ENCODE measurements around the gene SHCBP1L. TPM values are rescaled to one million over a fixed set of nuclear protein-coding genes. Genes with fewer than 3 reads are reported as not detected.

SHCBP1L gene
- total RNA-seq, 4 donors from 2014 or later = 1.0 TPM; not detected in 3

DNA sequence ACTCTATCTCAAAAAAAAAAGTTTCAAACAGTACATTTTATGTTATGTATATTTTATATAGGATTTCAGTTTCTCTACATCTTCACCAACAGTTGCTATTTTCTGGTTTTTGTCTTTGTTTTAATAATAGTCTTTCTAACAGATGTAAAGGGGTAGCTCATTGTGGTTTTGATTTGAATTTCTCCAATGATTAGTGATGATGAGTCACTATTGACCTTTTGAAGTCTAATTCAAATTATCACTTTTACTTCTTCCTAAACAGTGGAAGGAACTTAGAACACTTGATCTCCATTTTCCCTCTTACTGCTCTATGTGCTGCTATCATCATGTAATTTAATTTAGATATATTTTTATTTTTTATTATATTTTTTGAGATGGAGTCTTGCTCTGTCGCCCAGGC lies 31.7 kb upstream of the SHCBP1L start:
- intact Hi-C loops (cut with DNase I; ENCODE audit: low total_unique reads) = no loop called here
- Histone ChIP-seq H3K9me3 (no peaks in the 10 kb centered on the region), H3K4me3 (no peak overlapping the region), H3K36me3 (no peaks in the 10 kb centered on the region), H3K27me3 (no peaks in the 10 kb centered on the region), H3K27ac (no peak overlapping the region), H3K4me1 (no peaks in the 10 kb centered on the region)
- DNase-seq = no peak
- no peak for TF ChIP-seq POLR2A (IDR thresholded peaks at IDR 0.05)
- TF ChIP-seq, protein P1, sequence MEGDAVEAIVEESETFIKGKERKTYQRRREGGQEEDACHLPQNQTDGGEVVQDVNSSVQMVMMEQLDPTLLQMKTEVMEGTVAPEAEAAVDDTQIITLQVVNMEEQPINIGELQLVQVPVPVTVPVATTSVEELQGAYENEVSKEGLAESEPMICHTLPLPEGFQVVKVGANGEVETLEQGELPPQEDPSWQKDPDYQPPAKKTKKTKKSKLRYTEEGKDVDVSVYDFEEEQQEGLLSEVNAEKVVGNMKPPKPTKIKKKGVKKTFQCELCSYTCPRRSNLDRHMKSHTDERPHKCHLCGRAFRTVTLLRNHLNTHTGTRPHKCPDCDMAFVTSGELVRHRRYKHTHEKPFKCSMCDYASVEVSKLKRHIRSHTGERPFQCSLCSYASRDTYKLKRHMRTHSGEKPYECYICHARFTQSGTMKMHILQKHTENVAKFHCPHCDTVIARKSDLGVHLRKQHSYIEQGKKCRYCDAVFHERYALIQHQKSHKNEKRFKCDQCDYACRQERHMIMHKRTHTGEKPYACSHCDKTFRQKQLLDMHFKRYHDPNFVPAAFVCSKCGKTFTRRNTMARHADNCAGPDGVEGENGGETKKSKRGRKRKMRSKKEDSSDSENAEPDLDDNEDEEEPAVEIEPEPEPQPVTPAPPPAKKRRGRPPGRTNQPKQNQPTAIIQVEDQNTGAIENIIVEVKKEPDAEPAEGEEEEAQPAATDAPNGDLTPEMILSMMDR (IDR thresholded peaks at IDR 0.05) = no peak

DNA sequence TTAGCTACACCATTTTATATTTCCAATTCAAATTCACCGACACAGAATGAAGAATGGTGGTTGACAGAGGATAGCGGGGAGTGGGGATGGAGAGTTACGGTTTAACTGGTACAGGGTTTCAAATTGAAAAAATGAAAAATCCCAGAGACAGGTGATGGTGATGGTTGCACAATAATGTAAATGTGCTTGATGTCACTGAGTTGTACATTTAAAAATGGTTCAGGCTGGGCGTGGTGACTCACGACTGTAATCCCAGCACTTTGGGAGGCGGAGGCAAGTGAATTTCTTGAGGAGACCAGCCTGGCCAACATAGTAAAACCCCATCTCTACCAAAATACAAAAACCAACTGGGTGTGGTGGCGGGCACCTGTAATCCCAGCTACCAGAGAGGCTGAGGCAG lies 31.2 kb upstream of the SHCBP1L start:
- H3K27me3 ChIP-seq = no peaks in the 10 kb centered on the region
- TF ChIP-seq POLR2A (IDR thresholded peaks at IDR 0.05) = no peak
- TF ChIP-seq, protein P1 (IDR thresholded peaks at IDR 0.05) = no peak
- H3K4me3 ChIP-seq = no peak overlapping the region
- H3K36me3 ChIP-seq = no peaks in the 10 kb centered on the region
- H3K4me1 ChIP-seq = no peaks in the 10 kb centered on the region
- intact Hi-C loops (cut with DNase I; ENCODE audit: low total_unique reads) = no loop called here
- H3K27ac ChIP-seq = no peak overlapping the region
- H3K9me3 ChIP-seq = no peaks in the 10 kb centered on the region
- no peak for DNase-seq

DNA sequence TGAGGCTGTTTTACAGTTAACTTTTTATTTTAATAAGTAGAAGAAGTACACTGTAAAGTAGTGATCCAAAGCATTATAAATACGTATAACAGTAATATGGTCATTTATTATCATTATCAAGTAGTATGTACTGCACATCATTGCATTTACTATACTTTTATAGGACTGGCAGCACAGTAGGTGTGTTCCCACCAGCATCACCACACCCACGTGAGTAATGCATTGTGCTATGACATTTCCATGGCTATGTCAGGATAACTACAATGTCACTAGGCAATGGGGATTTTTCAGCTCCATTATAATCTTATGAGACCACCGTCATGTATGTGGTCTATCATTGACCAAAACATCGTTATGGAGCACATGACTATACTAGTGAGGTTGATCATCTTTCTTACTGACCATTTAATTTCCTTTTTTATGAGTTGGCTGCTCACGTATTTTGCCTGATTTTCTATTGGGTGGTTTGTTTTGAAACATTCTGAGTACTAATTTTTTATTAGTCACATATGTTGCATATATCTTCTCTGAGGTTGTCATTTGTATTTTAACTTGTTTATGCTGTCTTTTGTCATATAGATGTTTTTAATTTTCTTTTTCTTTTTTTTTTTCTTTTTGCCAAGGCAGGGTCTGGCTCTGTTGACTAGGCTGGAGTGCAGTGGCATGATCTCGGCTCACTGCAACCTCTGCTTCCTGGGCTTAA lies 25.3 kb upstream of the SHCBP1L start:
- H3K36me3 ChIP-seq = no peaks in the 10 kb centered on the region
- no peak for TF ChIP-seq POLR2A (IDR thresholded peaks at IDR 0.05)
- TF ChIP-seq, protein P1 (IDR thresholded peaks at IDR 0.05) = no peak
- H3K4me1 ChIP-seq = no peaks in the 10 kb centered on the region
- no peak for DNase-seq
- no peak overlapping the region for H3K4me3 ChIP-seq
- H3K27me3 ChIP-seq = no peaks in the 10 kb centered on the region
- intact Hi-C loops (cut with DNase I; ENCODE audit: low total_unique reads) = no loop called here
- no peaks in the 10 kb centered on the region for H3K9me3 ChIP-seq
- no peak overlapping the region for H3K27ac ChIP-seq

DNA sequence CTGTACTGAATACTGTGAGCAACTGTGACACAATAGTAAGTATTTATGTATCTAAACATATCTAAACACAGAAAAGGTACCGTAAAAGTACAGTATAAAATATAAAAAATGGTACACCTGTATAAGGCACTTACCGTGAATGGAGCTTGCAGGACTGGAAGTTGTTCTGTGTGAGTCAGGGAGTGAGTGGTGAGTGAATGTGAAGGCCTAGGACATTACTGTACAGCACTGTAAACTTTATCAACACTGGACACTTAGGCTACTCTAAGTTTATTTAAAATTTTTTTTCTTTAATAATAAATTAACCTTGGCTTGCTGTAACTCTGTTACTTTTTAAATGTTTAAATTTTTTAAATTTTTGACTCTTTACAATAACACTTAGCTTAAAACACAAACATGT lies 24.5 kb upstream of the SHCBP1L start:
- DNase-seq = no peak
- Histone ChIP-seq H3K9me3 (no peaks in the 10 kb centered on the region), H3K27me3 (no peaks in the 10 kb centered on the region), H3K4me1 (no peaks in the 10 kb centered on the region), H3K36me3 (no peaks in the 10 kb centered on the region), H3K27ac (no peak overlapping the region), H3K4me3 (no peak overlapping the region)
- TF ChIP-seq, protein P1 (IDR thresholded peaks at IDR 0.05) = no peak
- no peak for TF ChIP-seq POLR2A (IDR thresholded peaks at IDR 0.05)
- intact Hi-C loops (cut with DNase I; ENCODE audit: low total_unique reads) = no loop called here

DNA sequence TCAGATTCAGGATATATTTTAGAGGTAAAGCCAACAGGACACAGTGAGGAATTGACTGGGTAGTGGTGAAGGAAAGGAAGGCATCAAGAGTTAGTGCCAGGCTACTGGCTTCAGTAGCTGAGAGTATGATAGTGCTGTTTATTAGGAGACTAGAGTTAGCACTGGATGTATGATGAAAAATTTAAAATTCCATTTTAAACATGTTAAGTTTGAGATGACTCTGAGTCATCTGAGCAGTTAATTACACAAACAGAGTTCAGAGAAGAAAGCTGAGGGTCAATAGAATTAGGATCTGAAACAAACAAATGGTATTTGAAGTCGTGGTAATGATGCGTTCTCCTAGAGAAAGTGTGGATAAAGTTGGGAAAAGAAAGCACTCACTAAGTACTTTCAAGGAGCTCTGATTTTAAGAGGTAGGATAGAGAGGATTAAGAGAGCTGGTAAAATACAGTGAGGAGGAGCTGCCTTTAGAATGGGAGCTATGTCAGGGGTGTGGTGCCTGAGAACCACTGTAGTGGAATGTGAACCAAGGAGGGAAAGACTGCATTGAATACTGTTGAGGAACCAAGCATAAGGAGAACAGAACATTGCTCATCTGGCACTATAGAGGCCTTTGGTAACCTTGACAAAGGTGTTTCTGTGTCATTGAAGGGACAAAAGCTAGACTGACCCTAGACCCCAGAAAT lies 21.7 kb upstream of the SHCBP1L start:
- no peaks in the 10 kb centered on the region for H3K27me3 ChIP-seq
- no peaks in the 10 kb centered on the region for H3K4me1 ChIP-seq
- no peaks in the 10 kb centered on the region for H3K9me3 ChIP-seq
- no peak overlapping the region for H3K4me3 ChIP-seq
- H3K27ac ChIP-seq = no peak overlapping the region
- intact Hi-C loops (cut with DNase I; ENCODE audit: low total_unique reads) = no loop called here
- TF ChIP-seq, protein P1 (IDR thresholded peaks at IDR 0.05) = no peak
- no peak for TF ChIP-seq POLR2A (IDR thresholded peaks at IDR 0.05)
- DNase-seq = no peak
- H3K36me3 ChIP-seq = no peaks in the 10 kb centered on the region

Measured in uterus (tissue), 4 donors.